ENCODE results near the gene POLR3K.

DNA sequence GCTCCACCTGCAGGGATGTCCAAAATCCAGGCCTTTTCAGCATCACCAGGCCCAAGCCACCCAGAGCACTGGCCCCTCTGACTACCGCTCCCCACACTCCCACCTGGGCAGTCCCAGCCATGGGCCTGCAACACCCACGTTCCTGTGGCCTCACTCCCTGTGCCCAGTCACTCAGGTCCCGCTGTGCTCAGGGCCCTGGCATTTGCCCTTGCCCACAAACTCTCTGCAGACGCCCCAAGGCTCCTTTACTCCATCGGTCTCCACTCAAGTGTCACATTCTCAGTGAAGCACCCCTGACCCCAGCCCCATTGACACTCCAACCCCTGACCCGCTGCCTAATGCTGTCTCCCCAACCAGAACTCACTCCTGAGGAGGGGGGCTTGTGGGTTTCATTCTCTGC, 48.2 kb upstream of the POLR3K start:
- TF ChIP-seq TAF1 (IDR thresholded peaks at IDR 0.05; ENCODE audit: borderline replicate concordance, insufficient read depth, low read length) (no peak), POLR2AphosphoS5 (IDR thresholded peaks at IDR 0.05; ENCODE audit: low read depth, low read length) (no peak), SIN3A (IDR thresholded peaks at IDR 0.05; ENCODE audit: borderline replicate concordance, insufficient read depth, low read length) (no peak)
- TF ChIP-seq, protein P1, sequence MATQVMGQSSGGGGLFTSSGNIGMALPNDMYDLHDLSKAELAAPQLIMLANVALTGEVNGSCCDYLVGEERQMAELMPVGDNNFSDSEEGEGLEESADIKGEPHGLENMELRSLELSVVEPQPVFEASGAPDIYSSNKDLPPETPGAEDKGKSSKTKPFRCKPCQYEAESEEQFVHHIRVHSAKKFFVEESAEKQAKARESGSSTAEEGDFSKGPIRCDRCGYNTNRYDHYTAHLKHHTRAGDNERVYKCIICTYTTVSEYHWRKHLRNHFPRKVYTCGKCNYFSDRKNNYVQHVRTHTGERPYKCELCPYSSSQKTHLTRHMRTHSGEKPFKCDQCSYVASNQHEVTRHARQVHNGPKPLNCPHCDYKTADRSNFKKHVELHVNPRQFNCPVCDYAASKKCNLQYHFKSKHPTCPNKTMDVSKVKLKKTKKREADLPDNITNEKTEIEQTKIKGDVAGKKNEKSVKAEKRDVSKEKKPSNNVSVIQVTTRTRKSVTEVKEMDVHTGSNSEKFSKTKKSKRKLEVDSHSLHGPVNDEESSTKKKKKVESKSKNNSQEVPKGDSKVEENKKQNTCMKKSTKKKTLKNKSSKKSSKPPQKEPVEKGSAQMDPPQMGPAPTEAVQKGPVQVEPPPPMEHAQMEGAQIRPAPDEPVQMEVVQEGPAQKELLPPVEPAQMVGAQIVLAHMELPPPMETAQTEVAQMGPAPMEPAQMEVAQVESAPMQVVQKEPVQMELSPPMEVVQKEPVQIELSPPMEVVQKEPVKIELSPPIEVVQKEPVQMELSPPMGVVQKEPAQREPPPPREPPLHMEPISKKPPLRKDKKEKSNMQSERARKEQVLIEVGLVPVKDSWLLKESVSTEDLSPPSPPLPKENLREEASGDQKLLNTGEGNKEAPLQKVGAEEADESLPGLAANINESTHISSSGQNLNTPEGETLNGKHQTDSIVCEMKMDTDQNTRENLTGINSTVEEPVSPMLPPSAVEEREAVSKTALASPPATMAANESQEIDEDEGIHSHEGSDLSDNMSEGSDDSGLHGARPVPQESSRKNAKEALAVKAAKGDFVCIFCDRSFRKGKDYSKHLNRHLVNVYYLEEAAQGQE (IDR thresholded peaks at IDR 0.05; ENCODE audit: insufficient read depth in 1 of 2, low read depth in 2 of 2, low read length in 2 of 2), result no peak

Data from PFSK-1 (cell line).